ENCODE data around the gene MRC1. TPM values are rescaled to one million over a fixed set of nuclear protein-coding genes. Genes with fewer than 3 reads are reported as not detected.

The MRC1 gene
- total and polyA plus RNA-seq, 10 of the 15 experiments (the other 5 are each of a cell fraction or from before 2014, with no cell fraction given) = 0.01 to 0.21 (median 0.03) TPM; not detected in 5

GRCh38 chr10:17802350-17802749, 6.8 kb upstream of the MRC1 start:
- no peak for DNase-seq (ENCODE audit: low read depth, low spot score)
- Histone ChIP-seq H3K4me2 (ENCODE audit: control insufficient read depth, insufficient read depth) (no peak overlapping the region), H3K4me1 (ENCODE audit: control insufficient read depth, insufficient read depth, low read length) (no peaks in the 10 kb centered on the region), H3K27me3 (replicated peaks in 1 of 2; ENCODE audit: control insufficient read depth in 2 of 2, insufficient read depth in 2 of 2, low read length in 1 of 2) (no peaks in the 10 kb centered on the region), H3K36me3 (ENCODE audit: control insufficient read depth in 2 of 2, insufficient read depth in 2 of 2, low read length in 1 of 2) (no peaks in the 10 kb centered on the region), H2AFZ (ENCODE audit: control insufficient read depth, low read depth, low read length) (no peak overlapping the region), H4K20me1 (ENCODE audit: control insufficient read depth, insufficient read depth) (no peaks in the 10 kb centered on the region), H3K27ac (ENCODE audit: control insufficient read depth, insufficient read depth) (no peak overlapping the region), H3K9ac (ENCODE audit: control insufficient read depth, insufficient read depth, low read length) (no peak overlapping the region), H3K79me2 (ENCODE audit: control insufficient read depth, insufficient read depth, low read length) (no peaks in the 10 kb centered on the region), H3K4me3 (no peak overlapping the region), H3K9me3 (replicated peaks; ENCODE audit: control insufficient read depth, insufficient read depth, low read length) (no peaks in the 10 kb centered on the region)
- FAIRE-seq = no peak
- ChIA-PET POLR2A (no interaction called here), SMC1A (ENCODE audit: uncharacterized antibody, unreplicated experiment) (no interaction called here), CTCF (no interaction called here), RAD21 (ENCODE audit: unreplicated experiment) (no interaction called here)
- no peak for TF ChIP-seq TARDBP (IDR thresholded peaks at IDR 0.05; ENCODE audit: borderline replicate concordance)
- TF ChIP-seq IKZF1 (conservative IDR thresholded peaks at IDR 0.05) = no peak
- TF ChIP-seq FOXM1 (IDR thresholded peaks at IDR 0.05; ENCODE audit: low read depth, low read length) = no peak
- TF ChIP-seq CEBPZ (IDR thresholded peaks at IDR 0.05; ENCODE audit: low read depth, low read length) = no peak
- no TSS peak for BruUV-seq (replicated peaks)
- intact Hi-C loops (cut with micrococcal nuclease; ENCODE audit: unreplicated experiment) (no loop called here), in situ Hi-C loops (cut with MboI) (no loop called here)
- no peak for ATAC-seq
- 39% methylated on average over 11 of the region's 11 CpGs for WGBS (ENCODE audit: insufficient coverage, insufficient replicate concordance, low lambda C conversion rate, missing lambda C conversion rate)

GRCh38 chr10:17802976-17803375, 6.2 kb upstream of the MRC1 start:
- ChIA-PET CTCF (interaction anchor here (1.2 kb wide), 1 partner anchor 197 kb away, joined by 3 read pairs; no protein-coding TSS in a partner anchor), RAD21 (ENCODE audit: unreplicated experiment) (no interaction called here), SMC1A (ENCODE audit: uncharacterized antibody, unreplicated experiment) (no interaction called here), POLR2A (no interaction called here)
- intact Hi-C loops (cut with micrococcal nuclease; ENCODE audit: unreplicated experiment) = no loop called here
- Histone ChIP-seq H3K27me3 (replicated peaks in 1 of 2; ENCODE audit: control insufficient read depth in 2 of 2, insufficient read depth in 2 of 2, low read length in 1 of 2) (no peaks in the 10 kb centered on the region), H3K9me3 (replicated peaks; ENCODE audit: control insufficient read depth, insufficient read depth, low read length) (no peaks in the 10 kb centered on the region), H3K79me2 (ENCODE audit: control insufficient read depth, insufficient read depth, low read length) (no peaks in the 10 kb centered on the region), H3K36me3 (ENCODE audit: control insufficient read depth in 2 of 2, insufficient read depth in 2 of 2, low read length in 1 of 2) (no peaks in the 10 kb centered on the region), H3K4me1 (ENCODE audit: control insufficient read depth, insufficient read depth, low read length) (no peaks in the 10 kb centered on the region), H3K27ac (ENCODE audit: control insufficient read depth, insufficient read depth) (no peak overlapping the region), H3K9ac (ENCODE audit: control insufficient read depth, insufficient read depth, low read length) (no peak overlapping the region), H3K4me2 (ENCODE audit: control insufficient read depth, insufficient read depth) (no peak overlapping the region), H4K20me1 (ENCODE audit: control insufficient read depth, insufficient read depth) (no peaks in the 10 kb centered on the region), H2AFZ (ENCODE audit: control insufficient read depth, low read depth, low read length) (no peak overlapping the region), H3K4me3 (no peak overlapping the region)
- BruUV-seq (replicated peaks) = no TSS peak
- no peak for TF ChIP-seq LARP7 (IDR thresholded peaks at IDR 0.05)
- no peak for TF ChIP-seq IKZF1 (conservative IDR thresholded peaks at IDR 0.05)
- WGBS (ENCODE audit: insufficient coverage, insufficient replicate concordance, low lambda C conversion rate, missing lambda C conversion rate) = 0% methylated on average over 1 of the region's 1 CpG
- DNase-seq (ENCODE audit: low read depth, low spot score) = no peak
- in situ Hi-C loops (cut with MboI) = no loop called here
- no peak for ATAC-seq
- no peak for FAIRE-seq

Measured in GM12878 (cell line).